Stimulated activated memory B cell treated with anti-CD40 and anti-IgM and Interleukin-4, amounts not matched to agents 10 μg/mL and 1 μg/mL and 100 μg/mL, for 72 hours (primary cell): ENCODE data around the gene CPT2.
A peak's percentile ranks its signal among the peaks of the same experiment; 100 is the strongest.
"Not testable (repeated sequence)": the region's sequence is repeated elsewhere in the genome, so short reads cannot be mapped to it uniquely, and the experiment has no call there.

ENCODE experiments used
- ATAC-seq: fragments of 150-1000 bp; cut with Tn5 transposase; 2 replicates; pipeline ENCODE4 v1.10.0; 2021
- H3K27ac Mint-ChIP-seq: one replicate; pipeline ENCODE4 v1.8.0; 2022; ENCODE audit warnings: mild to moderate bottlenecking, mixed read lengths
- H3K27me3 Mint-ChIP-seq: one replicate; pipeline ENCODE4 v1.8.0; 2022; ENCODE audit warnings: mixed read lengths
- H3K36me3 Mint-ChIP-seq: one replicate; pipeline ENCODE4 v1.8.0; 2022; ENCODE audit warnings: mixed read lengths
- H3K4me1 Mint-ChIP-seq: one replicate; pipeline ENCODE4 v1.8.0; 2022; ENCODE audit warnings: mixed read lengths
- H3K4me3 Mint-ChIP-seq: one replicate; pipeline ENCODE4 v1.8.0; 2022; ENCODE audit warnings: mild to moderate bottlenecking, moderate library complexity, mixed read lengths
- H3K9me3 Mint-ChIP-seq: one replicate; pipeline ENCODE4 v1.8.0; 2022; ENCODE audit warnings: mixed read lengths

Gene CPT2

GRCh38 chr1:53172426-53173128 is 24.0 kb upstream of the CPT2 start:
- Mint-ChIP-seq H3K4me1 (peaks cover 20% of the 10 kb centered on the region), H3K36me3 (no peaks in the 10 kb centered on the region), H3K9me3 (peaks cover 3% of the 10 kb centered on the region), H3K27ac (peak overlapping the region; percentile 39), H3K27me3 (peaks cover 22% of the 10 kb centered on the region), H3K4me3 (no peak overlapping the region)
- ATAC-seq, result peak; percentile 93

DNA sequence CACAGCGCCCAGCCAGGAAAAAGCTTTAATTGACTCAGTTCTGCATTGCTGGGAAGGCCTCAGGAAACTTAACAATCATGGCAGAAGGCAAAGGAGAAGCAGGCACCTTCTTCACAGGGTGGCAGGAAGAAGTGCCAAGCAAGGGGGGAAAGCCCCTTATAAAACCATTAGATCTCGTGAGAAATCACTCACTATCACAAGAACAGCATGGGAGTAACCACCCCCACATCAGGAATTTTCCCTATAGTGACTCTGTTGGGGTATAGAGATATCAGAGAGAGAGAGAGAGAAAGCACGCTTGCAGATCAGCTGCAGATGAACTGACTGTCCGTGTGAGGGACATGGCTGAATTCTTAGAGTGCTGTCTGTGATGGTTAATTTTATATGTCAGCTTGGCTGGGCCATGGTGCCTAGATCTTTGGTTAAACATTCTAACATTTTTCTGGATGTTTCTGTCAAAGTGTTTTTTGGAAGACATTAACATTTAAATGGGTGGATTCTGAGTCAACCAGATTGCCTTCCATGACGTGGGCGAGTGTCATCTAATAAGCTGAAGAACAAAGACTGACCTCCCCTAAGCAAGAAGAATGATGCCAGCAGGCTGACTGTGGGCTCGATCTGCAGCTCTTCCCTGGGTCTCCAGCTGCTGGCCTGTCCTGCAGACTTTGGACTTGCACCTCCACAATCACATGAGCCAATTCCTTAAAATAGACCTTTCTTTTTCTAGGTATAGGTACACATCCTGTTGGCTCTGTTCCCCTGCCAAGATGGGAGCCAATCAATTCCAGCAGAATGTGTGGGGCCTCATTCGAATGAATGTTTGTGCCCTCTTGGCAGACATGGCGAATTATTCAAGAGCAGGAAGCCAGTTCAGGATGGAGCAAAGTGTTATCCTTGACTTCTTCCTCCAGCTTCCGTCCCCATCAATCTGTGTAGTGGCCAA is 21.4 kb upstream of the CPT2 start:
- Mint-ChIP-seq H3K36me3 (no peaks in the 10 kb centered on the region), H3K27ac (no peak overlapping the region), H3K4me3 (no peak overlapping the region), H3K9me3 (peaks cover 3% of the 10 kb centered on the region), H3K27me3 (peaks cover 39% of the 10 kb centered on the region), H3K4me1 (peaks cover 20% of the 10 kb centered on the region)
- ATAC-seq, result no peak

DNA sequence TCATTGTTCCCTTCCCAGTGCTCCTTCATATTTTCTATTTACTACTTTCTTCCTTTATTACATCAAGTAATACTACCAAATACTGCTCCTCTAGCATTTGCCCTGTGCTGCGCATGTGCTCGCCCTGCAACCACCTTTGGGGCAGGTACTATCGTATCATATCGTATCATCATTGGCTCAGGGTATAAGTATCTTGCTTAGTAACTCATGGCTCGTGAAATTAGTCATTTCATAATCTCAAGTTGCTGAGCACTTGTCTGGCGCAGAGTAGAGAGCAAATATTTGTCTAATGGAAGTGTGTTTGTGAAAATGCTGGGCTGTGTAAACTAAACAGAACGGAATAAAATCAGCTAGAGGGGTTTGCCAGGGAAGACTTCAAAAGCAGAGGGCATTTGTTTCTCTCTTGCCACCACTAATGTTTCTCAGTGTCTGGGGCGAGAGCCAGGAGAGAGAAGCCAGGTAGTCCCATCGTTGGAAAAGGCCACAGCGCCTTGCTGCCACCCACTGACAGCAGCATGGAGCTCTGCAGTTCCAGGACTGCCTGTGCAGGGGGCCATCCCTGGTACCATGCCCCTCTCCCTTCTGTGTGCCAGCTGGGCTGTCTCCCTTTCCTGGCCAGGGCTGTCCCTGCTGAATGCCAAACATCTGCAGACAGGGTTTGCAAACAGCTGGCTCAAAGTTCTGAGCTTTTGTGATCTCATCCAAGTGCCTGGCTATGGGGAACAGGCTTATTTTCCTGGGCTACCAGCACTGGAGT is 20.0 kb upstream of the CPT2 start:
- ATAC-seq, result no peak
- Mint-ChIP-seq H3K4me1 (peaks cover 20% of the 10 kb centered on the region), H3K4me3 (no peak overlapping the region), H3K27me3 (peaks cover 42% of the 10 kb centered on the region), H3K36me3 (no peaks in the 10 kb centered on the region), H3K9me3 (peaks cover 3% of the 10 kb centered on the region), H3K27ac (no peak overlapping the region)

DNA sequence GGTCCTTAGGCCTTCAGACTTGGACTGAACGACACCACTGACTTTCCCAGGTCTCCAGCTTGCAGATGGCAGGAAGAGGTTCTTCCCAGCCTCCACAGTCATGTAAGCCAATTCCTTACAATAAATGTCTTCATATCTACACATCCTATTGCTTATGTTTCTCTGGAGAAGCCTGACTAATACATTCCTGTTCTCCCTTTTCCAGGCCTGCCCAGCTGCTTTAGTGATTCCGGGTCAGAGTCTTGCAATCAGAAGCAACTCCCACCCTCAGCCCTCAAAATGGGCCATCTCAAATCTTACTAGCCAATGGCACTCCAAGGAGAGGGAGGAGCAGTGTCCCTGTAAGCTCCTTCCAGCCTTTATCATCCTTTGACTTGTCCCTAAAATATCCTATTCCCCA is 16.4 kb upstream of the CPT2 start:
- H3K27me3 Mint-ChIP-seq, result peaks cover 42% of the 10 kb centered on the region

DNA sequence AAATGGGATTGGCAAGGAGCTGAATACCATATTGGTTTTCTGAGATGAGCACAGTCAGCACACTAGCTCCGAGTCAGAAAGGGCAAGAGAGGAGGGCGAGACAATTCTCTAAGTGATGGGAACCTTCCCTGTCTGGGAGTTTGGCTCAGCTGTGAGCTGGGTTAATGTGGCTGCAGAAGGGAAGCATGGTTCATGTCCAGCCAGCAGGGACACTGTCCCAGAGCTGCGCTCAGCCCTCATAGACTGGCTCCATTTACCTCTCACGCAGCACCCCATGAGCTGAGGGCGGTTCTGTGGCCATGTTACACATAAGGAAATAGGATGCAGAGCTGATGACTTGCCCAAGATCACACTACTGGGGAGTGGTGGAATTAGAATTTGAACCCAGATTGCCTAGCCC is 15.7 kb upstream of the CPT2 start:
- Mint-ChIP-seq H3K36me3 (no peaks in the 10 kb centered on the region), H3K27ac (no peak overlapping the region), H3K4me1 (no peaks in the 10 kb centered on the region), H3K27me3 (peaks cover 37% of the 10 kb centered on the region), H3K4me3 (no peak overlapping the region), H3K9me3 (no peaks in the 10 kb centered on the region)
- ATAC-seq, result no peak

More for the DNA sequence above, 16.4 kb upstream of the CPT2 start:
- Mint-ChIP-seq H3K36me3 (no peaks in the 10 kb centered on the region), H3K4me3 (no peak overlapping the region), H3K27ac (no peak overlapping the region), H3K9me3 (no peaks in the 10 kb centered on the region), H3K4me1 (no peaks in the 10 kb centered on the region)
- ATAC-seq, result no peak

GRCh38 chr1:53182111-53182593 is 14.5 kb upstream of the CPT2 start:
- H3K4me1 Mint-ChIP-seq, result no peaks in the 10 kb centered on the region
- H3K27ac Mint-ChIP-seq, result no peak overlapping the region
- peak; percentile 63 for ATAC-seq
- H3K27me3 Mint-ChIP-seq, result peaks cover 32% of the 10 kb centered on the region
- no peak overlapping the region for H3K4me3 Mint-ChIP-seq
- H3K9me3 Mint-ChIP-seq, result no peaks in the 10 kb centered on the region
- H3K36me3 Mint-ChIP-seq, result no peaks in the 10 kb centered on the region

GRCh38 chr1:53182716-53183094 is 13.9 kb upstream of the CPT2 start:
- no peak overlapping the region for H3K27ac Mint-ChIP-seq

GRCh38 chr1:53183095-53183990 is 13.3 kb upstream of the CPT2 start:
- Mint-ChIP-seq H3K4me1 (no peaks in the 10 kb centered on the region), H3K4me3 (no peak overlapping the region), H3K9me3 (no peaks in the 10 kb centered on the region), H3K36me3 (no peaks in the 10 kb centered on the region), H3K27ac (no peak overlapping the region), H3K27me3 (peaks cover 24% of the 10 kb centered on the region)
- ATAC-seq, result no peak

More at GRCh38 chr1:53182716-53183094, 13.9 kb upstream of the CPT2 start:
- H3K27me3 Mint-ChIP-seq, result peaks cover 27% of the 10 kb centered on the region
- H3K4me1 Mint-ChIP-seq, result no peaks in the 10 kb centered on the region
- H3K9me3 Mint-ChIP-seq, result no peaks in the 10 kb centered on the region
- ATAC-seq, result no peak
- H3K36me3 Mint-ChIP-seq, result no peaks in the 10 kb centered on the region
- H3K4me3 Mint-ChIP-seq, result no peak overlapping the region

DNA sequence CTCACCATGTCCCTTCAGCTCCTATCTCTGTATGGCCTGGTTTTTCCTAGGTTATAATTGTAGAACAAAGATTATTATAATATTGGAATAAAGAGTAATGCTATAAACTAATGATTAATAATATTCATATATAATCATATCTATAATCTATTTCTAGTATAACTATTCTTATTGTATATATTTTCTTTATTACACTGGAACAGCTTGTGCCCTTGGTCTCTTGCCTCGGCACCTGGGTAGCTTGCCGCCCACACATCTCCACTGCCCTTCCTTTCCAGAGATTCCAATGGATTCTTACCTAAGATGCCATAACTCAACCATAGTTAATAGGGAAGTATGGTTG is 10.7 kb upstream of the CPT2 start:
- not testable (repeated sequence) for H3K4me3 Mint-ChIP-seq, H3K9me3 Mint-ChIP-seq, H3K4me1 Mint-ChIP-seq, H3K27me3 Mint-ChIP-seq, H3K27ac Mint-ChIP-seq, H3K36me3 Mint-ChIP-seq, ATAC-seq

DNA sequence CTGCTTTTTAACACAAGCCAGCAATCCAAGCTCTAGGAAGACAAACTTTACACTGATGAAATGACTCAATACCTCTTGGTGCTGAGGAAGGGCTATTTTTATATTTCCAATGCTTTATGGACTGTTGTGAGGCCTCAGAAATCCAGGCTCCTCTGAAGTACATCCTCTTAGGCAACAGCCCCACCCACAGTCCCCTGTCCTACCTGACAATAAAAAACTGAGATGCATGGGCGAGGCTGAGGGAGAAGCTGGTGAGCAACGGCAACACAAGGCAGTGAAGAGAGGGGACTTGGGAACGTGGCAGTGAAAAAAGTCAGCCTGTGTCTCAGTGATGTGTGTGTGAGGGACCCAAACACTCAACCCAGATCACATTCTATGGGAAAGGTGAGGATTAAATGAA is 10.1 kb upstream of the CPT2 start:
- ATAC-seq, result no peak
- Mint-ChIP-seq H3K4me1 (no peaks in the 10 kb centered on the region), H3K9me3 (no peaks in the 10 kb centered on the region), H3K27ac (no peak overlapping the region), H3K27me3 (peaks cover 8% of the 10 kb centered on the region), H3K4me3 (no peak overlapping the region), H3K36me3 (no peaks in the 10 kb centered on the region)

DNA sequence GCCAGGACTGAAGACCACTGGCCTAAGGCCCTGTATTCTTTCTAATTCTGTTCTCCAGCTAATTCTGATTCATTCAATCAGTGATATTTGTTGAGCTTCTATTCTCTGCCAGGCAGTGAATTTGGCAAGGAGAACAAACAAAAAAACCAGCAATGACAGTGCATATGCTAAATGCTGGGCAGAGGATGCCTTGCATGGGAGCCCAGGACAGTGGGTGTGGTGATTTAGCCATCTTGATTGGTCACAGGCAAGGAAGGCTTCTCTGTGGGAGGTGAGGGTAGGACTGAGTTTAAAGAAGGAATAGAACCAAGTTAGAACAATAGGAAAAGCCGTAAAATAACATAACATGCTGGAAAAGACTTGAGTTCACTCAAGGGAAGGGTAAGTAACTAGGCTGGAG is 9.2 kb upstream of the CPT2 start:
- H3K4me3 Mint-ChIP-seq, result no peak overlapping the region
- H3K36me3 Mint-ChIP-seq, result no peaks in the 10 kb centered on the region
- H3K9me3 Mint-ChIP-seq, result peaks cover 3% of the 10 kb centered on the region
- peaks cover 8% of the 10 kb centered on the region for H3K27me3 Mint-ChIP-seq
- H3K27ac Mint-ChIP-seq, result no peak overlapping the region
- ATAC-seq, result no peak
- no peaks in the 10 kb centered on the region for H3K4me1 Mint-ChIP-seq

GRCh38 chr1:53188099-53188498 is 8.5 kb upstream of the CPT2 start:
- no peak for ATAC-seq
- no peak overlapping the region for H3K27ac Mint-ChIP-seq
- no peaks in the 10 kb centered on the region for H3K36me3 Mint-ChIP-seq
- no peaks in the 10 kb centered on the region for H3K4me1 Mint-ChIP-seq
- H3K27me3 Mint-ChIP-seq, result peaks cover 8% of the 10 kb centered on the region
- H3K9me3 Mint-ChIP-seq, result peaks cover 3% of the 10 kb centered on the region
- no peak overlapping the region for H3K4me3 Mint-ChIP-seq

- peaks cover 8% of the 10 kb centered on the region for H3K27me3 Mint-ChIP-seq
- ATAC-seq, result no peak
- H3K4me1 Mint-ChIP-seq, result no peaks in the 10 kb centered on the region
- H3K4me3 Mint-ChIP-seq, result no peak overlapping the region
- no peaks in the 10 kb centered on the region for H3K36me3 Mint-ChIP-seq
- H3K27ac Mint-ChIP-seq, result no peak overlapping the region
- H3K9me3 Mint-ChIP-seq, result peaks cover 3% of the 10 kb centered on the region
These were observed 7.6 kb upstream of the CPT2 start for GRCh38 chr1:53189061-53189460.

GRCh38 chr1:53190210-53190611 is 6.4 kb upstream of the CPT2 start:
- H3K9me3 Mint-ChIP-seq, result peaks cover 3% of the 10 kb centered on the region
- no peak for ATAC-seq
- H3K36me3 Mint-ChIP-seq, result no peaks in the 10 kb centered on the region
- H3K27me3 Mint-ChIP-seq, result peaks cover 8% of the 10 kb centered on the region
- H3K4me3 Mint-ChIP-seq, result no peak overlapping the region
- no peak overlapping the region for H3K27ac Mint-ChIP-seq
- H3K4me1 Mint-ChIP-seq, result no peaks in the 10 kb centered on the region
